ENCODE data around the gene SIDT2.
"Not testable (repeated sequence)": the region's sequence is repeated elsewhere in the genome, so short reads cannot be mapped to it uniquely, and the experiment has no call there.

- TF ChIP-seq CTCF (IDR thresholded peaks at IDR 0.05; ENCODE audit: low read length); EZH2 (IDR thresholded peaks at IDR 0.05; ENCODE audit: borderline replicate concordance, low read length): not testable (repeated sequence)
Measured at GRCh38 chr11:117207481-117207880, 28.9 kb downstream of the SIDT2 start.

Data from OCI-LY1 (cell line).